HG03135 (cell line): Measurements from ENCODE around the gene PDRG1.

Experiments used
- ATAC-seq: cut with Tn5 transposase; IDR thresholded peaks from one replicate; pipeline ENCODE4 v1.9.1; 2021; ENCODE audit warnings: mild to moderate bottlenecking, moderate library complexity; ENCODE audit not compliant: unreplicated experiment

PDRG1 gene

GRCh38 chr20:31967830-31968249, 16.0 kb upstream of the PDRG1 start, which contains the start of gene XKR7:
Gene XKR7 (plus strand): TSS chr20:31968151. CDS start chr20:31968176, 25 bp downstream.
- ATAC-seq = no peak

- no peak for ATAC-seq
Observed at GRCh38 chr20:31966991-31967655, 15.3 kb upstream of the PDRG1 start.

- no peak for ATAC-seq
Observed at GRCh38 chr20:31963889-31964288, 12.0 kb upstream of the PDRG1 start.

- ATAC-seq = no peak
Observed at GRCh38 chr20:31962761-31963160, 10.9 kb upstream of the PDRG1 start.

DNA sequence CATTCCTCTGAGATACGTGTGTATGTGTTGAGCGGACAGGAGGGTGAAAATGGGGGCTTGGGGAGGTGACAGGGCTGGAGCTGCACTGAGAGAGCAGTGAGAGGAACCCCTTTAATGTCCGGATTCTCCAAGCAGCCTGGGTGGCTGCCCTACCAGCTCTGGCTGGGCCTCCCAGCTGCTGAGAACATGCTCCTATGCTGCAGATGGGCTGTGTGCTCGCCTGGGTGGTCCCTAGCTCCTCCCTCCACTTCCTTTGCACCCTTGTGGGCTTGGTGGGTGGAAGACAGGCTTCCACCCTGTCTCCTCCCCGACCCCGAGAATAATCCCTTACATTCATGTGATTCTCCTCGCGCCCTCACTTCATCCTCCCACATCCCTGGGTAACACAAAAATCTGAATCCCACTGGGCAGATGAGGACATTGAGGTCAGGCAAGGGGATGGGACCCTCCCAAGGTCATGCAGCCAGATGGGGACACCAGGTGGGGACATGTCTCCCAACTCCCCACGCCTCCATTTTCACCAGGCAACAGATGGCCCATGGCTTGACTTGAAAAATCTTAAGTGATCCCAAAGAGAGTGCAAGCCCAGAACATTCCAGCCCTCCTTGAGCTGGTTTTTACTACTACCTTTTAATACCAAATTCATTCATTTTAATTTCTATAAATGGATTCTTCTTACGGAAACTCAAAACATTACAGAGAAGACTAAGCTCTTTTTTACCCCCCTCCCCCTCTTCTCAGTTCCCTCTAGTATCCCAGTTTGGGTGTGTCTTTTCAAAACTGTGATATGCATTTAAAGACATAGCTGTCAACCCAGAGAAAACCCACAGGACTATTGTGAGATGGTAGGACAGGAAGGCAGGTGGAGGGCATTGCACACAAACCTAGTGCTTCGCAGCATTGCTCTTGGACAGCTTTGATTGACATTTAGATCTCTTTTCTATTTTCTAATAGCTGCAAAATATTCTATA, 5.0 kb upstream of the PDRG1 start:
- ATAC-seq = no peak

- no peak for ATAC-seq
Observed at GRCh38 chr20:31954500-31954899, 2.7 kb upstream of the PDRG1 start.

DNA sequence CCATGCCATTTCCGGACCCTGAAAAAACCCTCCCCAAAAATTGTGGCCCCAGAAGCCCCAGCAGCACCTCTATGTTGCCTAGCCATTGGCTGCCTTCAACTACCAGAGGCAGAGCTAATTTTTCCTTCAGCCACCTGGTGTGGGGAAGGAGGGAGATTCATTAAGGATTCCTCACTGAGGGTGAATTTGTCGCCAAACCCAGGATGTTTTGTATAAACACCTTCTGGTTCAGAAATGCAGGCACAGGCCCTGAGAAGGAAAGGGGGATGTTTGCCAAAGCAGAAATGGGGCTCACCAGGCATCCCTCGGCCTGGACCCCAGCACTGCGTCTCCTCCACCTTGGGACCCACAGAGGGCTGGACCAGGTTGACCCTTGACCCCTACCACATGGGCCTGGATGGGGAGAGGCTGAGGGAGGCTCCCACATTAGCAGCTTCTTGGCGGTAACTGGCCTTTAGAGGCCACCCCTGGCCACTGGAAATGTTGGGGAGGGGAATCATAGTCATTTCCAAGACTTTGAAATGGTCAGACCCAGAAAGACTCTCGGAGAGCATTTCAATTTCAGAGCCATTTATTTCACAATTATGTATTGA, 1.8 kb upstream of the PDRG1 start:
- no peak for ATAC-seq

DNA sequence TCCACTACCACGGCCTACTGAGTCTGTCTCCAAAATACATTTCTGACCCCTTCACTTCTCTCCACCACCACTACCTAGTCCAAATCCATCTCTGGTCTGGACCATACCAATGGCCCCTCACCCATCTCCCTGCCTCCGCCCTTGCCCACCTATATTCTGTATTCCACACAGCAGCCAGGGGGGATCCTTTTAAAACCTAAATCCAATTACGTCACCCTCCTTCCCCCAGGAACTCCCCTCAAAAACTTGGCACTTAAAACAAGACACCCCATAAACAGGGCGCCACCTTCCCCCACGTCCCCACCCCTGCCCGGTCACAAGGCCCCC, 680 bp downstream of the PDRG1 start:
- ATAC-seq = no peak

DNA sequence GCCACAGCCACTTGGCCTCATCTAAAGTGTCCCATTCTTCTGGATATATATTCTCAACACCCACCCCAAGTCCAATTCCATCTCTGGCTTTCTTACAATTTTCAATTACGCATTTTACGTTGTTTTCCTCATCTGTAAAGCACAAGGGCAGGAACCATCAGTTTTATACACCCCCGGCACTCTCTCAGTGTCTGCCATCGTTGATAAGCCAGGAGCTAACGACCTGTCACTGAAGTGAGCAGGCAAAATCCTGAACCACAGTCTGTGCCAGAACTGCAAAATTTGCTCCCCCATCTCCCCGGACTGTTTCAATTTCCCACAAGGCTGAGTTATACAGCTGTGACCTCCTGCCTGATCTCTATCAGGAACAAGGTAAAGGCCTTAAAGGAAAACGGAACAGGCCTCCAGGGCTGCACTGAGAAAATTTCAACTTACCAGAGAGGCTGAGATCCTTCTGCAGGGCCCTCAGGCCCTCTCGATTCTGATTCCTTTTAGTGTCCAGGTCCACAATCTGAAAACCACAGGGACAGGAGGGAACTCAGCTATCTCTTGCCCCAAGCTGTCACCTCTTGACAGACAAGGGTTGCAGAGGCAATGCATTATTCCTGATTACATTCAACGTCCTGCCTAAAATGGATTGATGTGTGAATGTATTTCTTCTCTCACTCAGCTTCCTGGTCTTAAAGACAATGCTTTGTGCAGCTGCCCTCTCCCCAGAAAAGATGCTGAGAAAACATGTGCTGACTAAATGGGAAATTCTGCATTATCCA, 1.8 kb downstream of the PDRG1 start:
- ATAC-seq = no peak

- ATAC-seq = no peak
Observed at GRCh38 chr20:31948008-31948407, 3.8 kb downstream of the PDRG1 start.

DNA sequence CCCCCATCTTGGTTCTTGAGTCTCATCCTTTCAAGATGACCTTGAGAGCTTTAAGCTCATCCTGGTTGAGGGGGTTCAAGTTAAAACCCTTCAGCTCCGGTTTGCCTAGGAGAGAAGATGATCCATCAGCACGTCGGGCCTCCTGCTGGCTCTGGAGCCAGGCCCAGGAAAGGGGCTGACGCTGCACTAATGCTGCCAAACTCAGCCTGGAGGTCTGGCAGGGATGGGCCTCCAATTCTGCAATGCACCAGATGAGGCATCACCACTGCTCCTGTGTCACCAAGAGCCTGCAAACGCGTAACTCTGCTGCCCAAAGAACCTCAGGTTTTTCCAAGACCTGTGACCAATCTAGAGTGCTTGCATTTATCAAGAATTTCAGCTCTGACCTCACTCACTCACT, 6.1 kb downstream of the PDRG1 start:
- no peak for ATAC-seq

GRCh38 chr20:31945319-31945718, 6.5 kb downstream of the PDRG1 start:
- no peak for ATAC-seq

- no peak for ATAC-seq
Observed at GRCh38 chr20:31943052-31943471, 8.8 kb downstream of the PDRG1 start.

- ATAC-seq = no peak
Observed at GRCh38 chr20:31939661-31940060, 12.2 kb downstream of the PDRG1 start.

- no peak for ATAC-seq
Observed at GRCh38 chr20:31937820-31938219, 14.0 kb downstream of the PDRG1 start.

DNA sequence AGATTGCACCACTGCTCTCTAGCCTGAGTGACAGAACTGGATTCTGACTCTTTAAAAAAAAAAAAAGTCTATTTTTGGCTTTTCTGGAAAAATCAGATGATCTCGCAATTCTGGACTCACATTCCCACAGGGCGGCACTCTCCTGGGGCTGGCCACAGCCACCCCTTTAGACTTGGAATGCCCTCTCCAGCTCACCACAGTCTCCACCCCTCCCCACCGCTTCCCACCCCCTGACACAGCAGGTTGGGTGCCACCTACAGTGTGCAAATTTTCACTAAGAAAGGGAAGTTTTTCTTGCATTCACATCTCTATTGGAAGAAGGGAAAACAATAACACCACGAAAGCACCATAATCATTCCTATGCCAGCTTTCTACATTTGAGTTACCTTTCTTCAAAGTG, 15.4 kb downstream of the PDRG1 start:
- ATAC-seq = no peak

- ATAC-seq = no peak
Observed at GRCh38 chr20:31934968-31935764, 16.7 kb downstream of the PDRG1 start.

GRCh38 chr20:31934491-31934890, 17.4 kb downstream of the PDRG1 start:
- ATAC-seq = no peak

DNA sequence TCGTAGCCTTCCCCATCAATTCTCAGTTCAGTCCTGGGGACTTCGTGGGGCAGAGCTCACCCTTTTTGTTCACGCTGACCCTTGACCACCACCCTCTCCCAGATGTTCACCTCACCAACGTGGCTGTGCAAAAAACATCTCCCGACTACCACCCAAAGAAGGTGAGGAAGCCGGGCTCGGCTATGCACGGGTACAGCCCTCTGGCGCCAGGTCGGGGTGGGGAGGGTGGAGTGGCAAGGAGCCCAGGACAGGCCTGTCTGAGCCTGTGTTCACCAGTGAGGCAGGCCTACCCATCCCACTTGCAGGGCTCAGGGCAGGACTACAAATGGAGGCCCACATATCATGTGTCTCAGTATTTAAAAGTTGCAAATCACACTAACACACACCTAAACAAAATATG, 18.1 kb downstream of the PDRG1 start:
- no peak for ATAC-seq

- no peak for ATAC-seq
Observed at GRCh38 chr20:31930779-31931178, 21.1 kb downstream of the PDRG1 start.
